KOPT-K1 (cell line): ENCODE results near the gene SEMA6A.

Experiments used
- H3K27ac ChIP-seq: fragments of 200-600 bp; sonication (generic); 2 replicates; pipeline ENCODE4 v1.5.1; 2016; ENCODE audit warnings: antibody characterized with exemption, mild to moderate bottlenecking, low read depth, low read length; ENCODE audit not compliant: poor library complexity, severe bottlenecking
- H3K36me3 ChIP-seq: fragments of 200-600 bp; sonication (generic); 2 replicates; pipeline ENCODE4 v1.5.1; 2017; ENCODE audit warnings: antibody characterized with exemption, mild to moderate bottlenecking, low read length, moderate library complexity; ENCODE audit not compliant: insufficient read depth
- H3K9me3 ChIP-seq: fragments of 200-600 bp; sonication (generic); 2 replicates; pipeline ENCODE4 v1.5.1; 2017; ENCODE audit warnings: antibody characterized with exemption, low read length, mild to moderate bottlenecking; ENCODE audit not compliant: insufficient read depth, poor library complexity, severe bottlenecking

Gene SEMA6A

GRCh38 chr5:116421080-116421629, 153.5 kb downstream of the SEMA6A start:
- H3K27ac ChIP-seq = no peak overlapping the region

DNA sequence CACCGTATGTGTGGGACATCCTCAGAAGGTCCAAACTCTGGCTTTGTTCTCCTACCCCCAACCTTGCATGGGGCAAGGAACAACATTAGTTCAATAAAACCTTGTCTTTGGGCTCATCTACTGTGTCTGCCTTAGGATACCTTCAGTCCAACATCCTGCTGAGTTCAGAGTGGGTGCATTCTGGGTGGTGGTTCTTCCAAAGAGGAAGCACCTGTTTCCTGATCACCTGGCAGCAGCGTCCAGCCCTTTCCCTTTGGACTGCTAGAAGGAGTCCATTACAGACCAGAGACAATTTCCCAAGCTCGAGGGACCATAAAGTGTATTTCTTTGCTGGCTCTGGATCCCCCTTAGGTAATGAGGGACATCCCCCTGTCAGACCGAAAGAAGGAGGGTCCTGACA, 154.1 kb downstream of the SEMA6A start:
- Histone ChIP-seq H3K27ac (no peak overlapping the region), H3K36me3 (no peaks in the 10 kb centered on the region), H3K9me3 (peaks cover 5% of the 10 kb centered on the region)

More at GRCh38 chr5:116421080-116421629, 153.5 kb downstream of the SEMA6A start:
- Histone ChIP-seq H3K9me3 (peaks cover 5% of the 10 kb centered on the region), H3K36me3 (no peaks in the 10 kb centered on the region)

- Histone ChIP-seq H3K36me3 (no peaks in the 10 kb centered on the region), H3K27ac (no peak overlapping the region), H3K9me3 (peaks cover 5% of the 10 kb centered on the region)
Observed at GRCh38 chr5:116419258-116419657, 155.4 kb downstream of the SEMA6A start.

DNA sequence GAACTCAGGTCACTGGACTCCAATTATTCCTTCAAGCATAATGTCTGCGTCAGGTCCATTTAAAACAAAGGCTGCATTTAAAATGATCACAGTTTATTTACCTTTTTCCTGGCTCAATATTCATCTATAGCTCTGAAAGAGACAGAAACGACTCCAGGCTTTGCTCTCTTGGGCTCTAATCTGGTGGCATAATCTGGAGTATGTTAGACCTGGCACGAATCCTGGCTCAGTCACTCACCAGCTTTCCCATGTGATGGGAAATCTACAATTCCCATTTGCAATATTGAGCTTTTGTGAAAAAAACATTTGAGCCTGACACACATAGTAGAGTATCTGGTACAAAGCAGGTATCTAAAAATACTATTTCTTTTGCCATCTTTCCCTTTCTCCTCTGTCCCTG, 155.8 kb downstream of the SEMA6A start:
- no peak overlapping the region for H3K27ac ChIP-seq
- H3K36me3 ChIP-seq = no peaks in the 10 kb centered on the region
- peaks cover 5% of the 10 kb centered on the region for H3K9me3 ChIP-seq

- H3K27ac ChIP-seq = no peak overlapping the region
- no peaks in the 10 kb centered on the region for H3K36me3 ChIP-seq
- peaks cover 5% of the 10 kb centered on the region for H3K9me3 ChIP-seq
Observed at GRCh38 chr5:116418016-116418415, 156.6 kb downstream of the SEMA6A start.

GRCh38 chr5:116415989-116416388, 158.6 kb downstream of the SEMA6A start:
- Histone ChIP-seq H3K9me3 (no peaks in the 10 kb centered on the region), H3K27ac (no peak overlapping the region), H3K36me3 (no peaks in the 10 kb centered on the region)

DNA sequence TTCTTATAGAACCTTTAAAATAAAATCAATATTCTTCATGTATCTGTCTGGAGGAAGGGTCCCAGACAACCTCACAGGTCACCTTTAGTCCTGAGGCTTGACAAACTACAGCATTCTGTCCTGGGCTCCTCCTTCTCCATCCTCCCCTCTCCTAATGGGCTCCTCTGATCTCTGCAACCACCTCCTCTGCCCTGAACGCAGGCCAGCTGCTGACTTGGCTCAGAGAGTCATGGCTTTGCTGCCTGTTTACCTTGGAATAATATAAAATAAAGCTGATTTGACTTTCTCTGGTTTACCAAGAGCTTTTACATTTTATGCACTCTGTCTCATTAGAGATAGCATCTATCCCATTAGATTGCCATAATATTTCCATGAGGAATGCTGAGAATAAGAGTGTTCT, 159.4 kb downstream of the SEMA6A start:
- H3K27ac ChIP-seq = no peak overlapping the region
- H3K36me3 ChIP-seq = no peaks in the 10 kb centered on the region
- H3K9me3 ChIP-seq = no peaks in the 10 kb centered on the region

- no peak overlapping the region for H3K27ac ChIP-seq
- no peaks in the 10 kb centered on the region for H3K36me3 ChIP-seq
- no peaks in the 10 kb centered on the region for H3K9me3 ChIP-seq
Observed at GRCh38 chr5:116411101-116411571, 163.5 kb downstream of the SEMA6A start.

GRCh38 chr5:116410336-116410890, 164.2 kb downstream of the SEMA6A start:
- Histone ChIP-seq H3K27ac (no peak overlapping the region), H3K9me3 (no peaks in the 10 kb centered on the region), H3K36me3 (no peaks in the 10 kb centered on the region)

GRCh38 chr5:116409591-116410296, 164.9 kb downstream of the SEMA6A start:
- Histone ChIP-seq H3K36me3 (no peaks in the 10 kb centered on the region), H3K27ac (no peak overlapping the region), H3K9me3 (no peaks in the 10 kb centered on the region)

GRCh38 chr5:116406306-116407041, 168.1 kb downstream of the SEMA6A start:
- Histone ChIP-seq H3K27ac (no peak overlapping the region), H3K36me3 (no peaks in the 10 kb centered on the region), H3K9me3 (no peaks in the 10 kb centered on the region)

GRCh38 chr5:116404792-116405191, 169.8 kb downstream of the SEMA6A start:
- Histone ChIP-seq H3K27ac (no peak overlapping the region), H3K9me3 (no peaks in the 10 kb centered on the region), H3K36me3 (no peaks in the 10 kb centered on the region)

GRCh38 chr5:116404016-116404415, 170.6 kb downstream of the SEMA6A start:
- no peaks in the 10 kb centered on the region for H3K36me3 ChIP-seq
- no peak overlapping the region for H3K27ac ChIP-seq
- H3K9me3 ChIP-seq = no peaks in the 10 kb centered on the region

- H3K9me3 ChIP-seq = no peaks in the 10 kb centered on the region
- H3K27ac ChIP-seq = no peak overlapping the region
- H3K36me3 ChIP-seq = no peaks in the 10 kb centered on the region
Observed at GRCh38 chr5:116402235-116402634, 172.4 kb downstream of the SEMA6A start.

- Histone ChIP-seq H3K9me3 (no peaks in the 10 kb centered on the region), H3K27ac (no peak overlapping the region), H3K36me3 (no peaks in the 10 kb centered on the region)
Observed at GRCh38 chr5:116401576-116401975, 173.0 kb downstream of the SEMA6A start.
